Progenitor cell of endocrine pancreas (in vitro differentiated cells): ENCODE measurements around the gene TTC34. TPM values are rescaled to one million over a fixed set of nuclear protein-coding genes. Genes with fewer than 3 reads are reported as not detected.

ENCODE experiments used
- DNase-seq: peaks from one replicate; pipeline ENCODE4 v3.0.0; 2021; ENCODE audit warnings: low spot score; ENCODE audit not compliant: unreplicated experiment
- H3K27ac Mint-ChIP-seq: 2 replicates; pipeline ENCODE4 v1.8.0; 2021; ENCODE audit warnings: mild to moderate bottlenecking, moderate library complexity, mixed read lengths
- H3K27me3 Mint-ChIP-seq: 2 replicates; pipeline ENCODE4 v1.8.0; 2021; ENCODE audit warnings: mixed read lengths
- H3K36me3 Mint-ChIP-seq: 2 replicates; pipeline ENCODE4 v1.8.0; 2022; ENCODE audit warnings: mixed read lengths; ENCODE audit not compliant: insufficient read depth
- H3K4me1 Mint-ChIP-seq: 2 replicates; pipeline ENCODE4 v1.8.0; 2021; ENCODE audit warnings: low read depth, mixed read lengths
- H3K4me3 Mint-ChIP-seq: 2 replicates; pipeline ENCODE4 v1.8.0; 2021; ENCODE audit warnings: low read depth, mild to moderate bottlenecking, moderate library complexity, mixed read lengths
- H3K9me3 Mint-ChIP-seq: 2 replicates; pipeline ENCODE4 v1.8.0; 2021; ENCODE audit warnings: low read depth, mixed read lengths
- long read RNA-seq: library from polyadenylated mRNA; unstranded; transcript quantifications from one replicate; pipeline ENCODE4 v2.0.0, GENCODE V29; 2020
- total RNA-seq: library from RNA; stranded (reverse); gene quantifications from 2 replicates; pipeline ENCODE4 v1.2.1, GENCODE V29; 2021
- TF ChIP-seq, protein P1 (sequence below): fragments of 200-600 bp; sonication (generic); IDR thresholded peaks from one replicate; pipeline ENCODE4 v1.5.0; 2021; ENCODE audit warnings: antibody characterized with exemption, mild to moderate bottlenecking; ENCODE audit not compliant: unreplicated experiment

Gene TTC34, protein sequence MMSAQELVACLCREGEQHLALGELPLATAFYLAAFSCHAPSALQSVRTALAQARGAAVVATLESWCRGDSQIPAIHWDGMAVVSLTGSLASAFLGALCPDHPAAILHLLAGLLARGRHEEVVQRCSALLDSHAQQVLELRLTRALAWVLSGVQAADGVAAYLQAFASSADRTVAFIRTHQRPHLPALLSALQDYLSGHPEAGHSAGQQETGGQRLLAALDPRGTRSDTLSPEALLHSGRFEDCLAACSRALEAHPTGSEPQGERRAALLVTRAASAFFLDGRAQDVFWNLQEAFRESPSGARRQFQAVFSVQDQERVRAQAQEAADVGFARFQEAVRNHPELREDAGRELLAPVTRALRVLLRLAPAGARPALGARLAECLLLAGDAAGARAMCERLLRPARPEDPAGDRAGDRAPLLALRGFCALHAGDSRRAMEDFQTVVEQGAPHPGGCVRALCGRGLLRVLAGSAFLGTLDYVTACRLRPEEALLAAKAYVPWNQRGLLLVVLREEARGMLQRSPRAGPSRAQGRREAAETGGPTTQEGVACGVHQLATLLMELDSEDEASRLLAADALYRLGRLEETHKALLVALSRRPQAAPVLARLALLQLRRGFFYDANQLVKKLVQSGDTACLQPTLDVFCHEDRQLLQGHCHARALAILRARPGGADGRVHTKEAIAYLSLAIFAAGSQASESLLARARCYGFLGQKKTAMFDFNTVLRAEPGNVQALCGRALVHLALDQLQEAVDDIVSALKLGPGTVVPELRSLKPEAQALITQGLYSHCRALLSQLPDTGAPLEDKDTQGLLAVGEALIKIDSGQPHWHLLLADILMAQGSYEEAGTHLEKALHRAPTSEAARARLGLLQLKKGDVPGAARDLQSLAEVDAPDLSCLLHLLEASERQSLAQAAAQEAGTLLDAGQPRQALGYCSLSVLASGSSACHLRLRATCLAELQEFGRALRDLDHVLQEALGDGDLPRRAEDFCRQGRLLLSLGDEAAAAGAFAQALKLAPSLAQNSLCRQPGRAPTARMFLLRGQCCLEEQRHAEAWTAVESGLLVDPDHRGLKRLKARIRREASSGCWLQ
- total RNA-seq = 2.8 and 3.1 TPM in 2 replicates
- long read RNA-seq, partial matches to known transcripts = 0 of 4 reads
- long read RNA-seq, other reads (novel, unspliced or antisense) = 4 of 4 reads

DNA sequence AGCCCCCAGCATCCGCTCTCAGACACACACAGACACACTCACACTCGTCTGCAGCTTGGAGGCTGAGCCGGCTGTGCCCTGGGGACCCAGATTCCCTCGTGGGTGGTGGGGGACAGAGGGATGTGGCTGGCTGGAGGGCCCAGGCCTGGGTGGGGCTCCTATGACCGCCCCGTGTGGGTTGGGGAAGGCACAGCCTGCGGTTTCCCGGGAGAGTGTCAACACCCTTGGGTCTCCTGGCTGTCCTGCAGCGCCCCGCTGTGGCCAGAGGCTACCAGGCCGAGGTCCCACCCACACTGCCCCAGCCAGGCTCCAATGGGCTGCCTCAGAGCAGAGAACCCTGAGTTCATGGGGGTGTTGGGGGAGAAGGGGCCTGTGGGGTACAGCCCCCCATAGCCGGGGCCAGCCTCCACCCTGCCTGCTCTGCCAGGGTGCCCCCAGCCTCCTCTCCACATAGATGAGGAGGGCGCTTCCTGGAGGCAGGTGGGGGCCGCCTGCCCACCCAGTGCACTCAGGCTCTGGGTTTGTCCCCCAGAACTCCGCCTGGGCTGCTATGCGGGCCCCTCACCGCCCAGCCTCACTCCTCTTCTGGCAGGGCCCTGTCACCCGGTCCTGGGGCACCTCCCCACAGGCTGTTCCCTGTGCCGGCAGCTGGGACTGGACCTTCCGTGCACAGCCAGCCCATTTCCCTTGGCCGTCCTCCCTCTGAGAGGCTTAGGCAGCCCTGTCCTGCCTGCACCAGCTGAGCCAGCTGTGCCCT, at the start of gene TTC34:
Gene TTC34 (minus strand): TSS at position 159 of the 757 bp plus-strand sequence. CDS start 866 bp downstream, outside the sequence.
- Mint-ChIP-seq H3K36me3 (peaks cover 2% of the 10 kb centered on the region), H3K4me3 (no peak within 1 kb of the TSS), H3K4me1 (no peaks in the 10 kb centered on the region), H3K9me3 (peaks cover 16% of the 10 kb centered on the region), H3K27me3 (no peaks in the 10 kb centered on the region), H3K27ac (no peak within 1 kb of the TSS)
- TF ChIP-seq, protein P1, sequence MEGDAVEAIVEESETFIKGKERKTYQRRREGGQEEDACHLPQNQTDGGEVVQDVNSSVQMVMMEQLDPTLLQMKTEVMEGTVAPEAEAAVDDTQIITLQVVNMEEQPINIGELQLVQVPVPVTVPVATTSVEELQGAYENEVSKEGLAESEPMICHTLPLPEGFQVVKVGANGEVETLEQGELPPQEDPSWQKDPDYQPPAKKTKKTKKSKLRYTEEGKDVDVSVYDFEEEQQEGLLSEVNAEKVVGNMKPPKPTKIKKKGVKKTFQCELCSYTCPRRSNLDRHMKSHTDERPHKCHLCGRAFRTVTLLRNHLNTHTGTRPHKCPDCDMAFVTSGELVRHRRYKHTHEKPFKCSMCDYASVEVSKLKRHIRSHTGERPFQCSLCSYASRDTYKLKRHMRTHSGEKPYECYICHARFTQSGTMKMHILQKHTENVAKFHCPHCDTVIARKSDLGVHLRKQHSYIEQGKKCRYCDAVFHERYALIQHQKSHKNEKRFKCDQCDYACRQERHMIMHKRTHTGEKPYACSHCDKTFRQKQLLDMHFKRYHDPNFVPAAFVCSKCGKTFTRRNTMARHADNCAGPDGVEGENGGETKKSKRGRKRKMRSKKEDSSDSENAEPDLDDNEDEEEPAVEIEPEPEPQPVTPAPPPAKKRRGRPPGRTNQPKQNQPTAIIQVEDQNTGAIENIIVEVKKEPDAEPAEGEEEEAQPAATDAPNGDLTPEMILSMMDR = no peak
- DNase-seq = no peak

DNA sequence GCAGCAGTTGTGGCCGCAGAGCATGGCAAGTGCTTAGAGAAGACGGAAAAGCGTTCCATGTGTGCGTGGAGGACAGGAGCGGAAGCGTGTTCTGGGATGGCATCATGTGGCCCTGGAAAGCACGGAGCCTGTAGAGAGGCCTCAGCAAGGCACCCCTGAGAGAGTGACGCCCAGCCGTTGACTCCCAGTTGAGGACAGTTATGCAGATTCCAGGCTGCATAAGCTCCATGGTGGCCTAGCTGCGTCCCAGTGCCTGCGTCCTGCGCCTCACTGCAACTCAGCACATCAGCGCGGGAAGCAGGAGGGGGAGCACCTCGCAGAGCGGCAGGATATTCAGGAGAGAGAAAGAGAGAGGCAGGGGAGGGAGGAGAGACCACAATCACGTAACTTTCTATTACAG, 49.0 kb upstream of the TTC34 start:
- no peak for DNase-seq
- no peaks in the 10 kb centered on the region for H3K4me1 Mint-ChIP-seq
- H3K27ac Mint-ChIP-seq = no peak overlapping the region
- TF ChIP-seq, protein P1 = no peak
- H3K4me3 Mint-ChIP-seq = no peak overlapping the region
- no peaks in the 10 kb centered on the region for H3K27me3 Mint-ChIP-seq
- no peaks in the 10 kb centered on the region for H3K36me3 Mint-ChIP-seq
- H3K9me3 Mint-ChIP-seq = peaks cover 30% of the 10 kb centered on the region

DNA sequence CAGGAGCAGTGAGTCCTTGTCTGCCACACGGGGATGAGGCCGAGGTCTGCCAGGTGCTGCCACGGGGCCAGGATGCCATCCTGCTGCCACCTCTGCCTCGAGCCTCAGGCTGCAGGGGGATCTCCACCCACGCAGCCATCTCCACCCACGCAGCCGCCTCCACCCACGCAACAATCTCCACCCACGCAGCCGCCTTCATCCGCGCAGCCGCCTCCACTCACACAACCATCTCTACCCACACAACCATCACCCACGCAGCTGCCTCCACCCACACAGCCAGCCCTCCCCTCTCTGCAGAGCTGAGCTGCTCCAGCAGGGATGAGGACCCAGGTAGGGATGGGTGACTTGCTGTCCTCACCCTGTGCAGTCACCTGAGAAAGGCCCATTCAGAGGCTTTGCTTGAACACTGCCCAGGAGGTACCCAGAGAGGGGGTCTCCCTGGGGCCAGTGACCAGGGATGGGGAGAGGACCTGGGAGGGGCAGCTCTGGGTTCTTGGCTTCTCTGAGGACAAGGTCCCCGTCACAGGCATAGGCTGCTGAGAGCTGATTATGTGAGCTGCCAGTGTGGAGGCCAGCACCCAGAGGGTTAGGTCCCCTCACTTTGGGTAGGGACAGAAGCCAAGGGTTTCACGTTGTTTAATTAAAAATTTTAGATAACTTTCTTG, 46.6 kb upstream of the TTC34 start:
- H3K27me3 Mint-ChIP-seq = no peaks in the 10 kb centered on the region
- TF ChIP-seq, protein P1 = no peak
- peaks cover 43% of the 10 kb centered on the region for H3K9me3 Mint-ChIP-seq
- no peaks in the 10 kb centered on the region for H3K4me1 Mint-ChIP-seq
- H3K27ac Mint-ChIP-seq = no peak overlapping the region
- H3K4me3 Mint-ChIP-seq = no peak overlapping the region
- H3K36me3 Mint-ChIP-seq = peaks cover 3% of the 10 kb centered on the region
- DNase-seq = no peak

DNA sequence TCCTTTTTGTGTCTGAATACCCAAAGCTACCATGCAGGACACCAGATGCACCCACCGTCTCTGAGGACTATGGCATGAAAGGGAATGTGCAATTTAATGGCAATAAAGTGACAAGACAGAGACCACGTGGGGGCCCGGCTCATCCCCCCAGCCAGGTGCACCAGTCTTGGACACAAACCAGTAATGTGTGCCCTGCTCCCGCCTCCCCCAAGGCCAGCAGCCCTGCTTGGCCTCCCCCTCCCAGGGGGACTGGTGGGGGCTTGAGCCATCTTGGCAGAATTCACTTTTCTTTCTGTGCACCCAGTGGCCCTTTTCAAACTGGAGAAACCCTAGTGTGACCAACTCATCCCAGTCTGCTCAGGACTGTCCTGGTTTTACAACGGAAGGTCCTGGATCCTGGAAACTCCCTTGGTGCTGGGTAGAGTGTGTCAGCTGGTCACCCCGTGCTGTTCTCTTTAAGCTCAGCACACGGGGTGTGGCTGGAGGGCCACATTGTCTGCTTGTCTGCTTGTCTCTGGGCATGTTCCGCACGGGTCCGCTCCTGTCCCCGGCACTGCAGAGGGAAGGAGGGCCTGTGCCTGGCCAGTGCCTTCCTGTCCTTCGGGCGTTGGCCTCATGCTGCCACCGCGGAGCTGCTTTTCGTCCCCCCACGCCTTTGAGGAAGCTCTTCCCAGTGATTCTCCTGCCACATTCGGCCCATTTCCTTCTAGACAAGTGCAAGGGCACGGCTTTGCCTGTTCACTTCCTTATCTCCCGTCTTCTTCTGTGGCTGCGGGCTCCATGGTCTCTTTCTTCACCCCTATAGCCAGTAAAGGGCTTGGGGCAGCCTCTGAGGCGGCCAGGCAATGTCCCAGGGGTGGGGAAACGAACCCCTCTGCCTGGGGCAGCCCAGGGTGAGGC, 45.8 kb upstream of the TTC34 start:
- Mint-ChIP-seq H3K27ac (no peak overlapping the region), H3K36me3 (peaks cover 3% of the 10 kb centered on the region), H3K4me3 (no peak overlapping the region), H3K27me3 (no peaks in the 10 kb centered on the region), H3K4me1 (no peaks in the 10 kb centered on the region), H3K9me3 (peaks cover 48% of the 10 kb centered on the region)
- no peak for DNase-seq
- TF ChIP-seq, protein P1 = no peak
